H9 (cell line): ENCODE measurements around the gene KIAA1614. TPM values are rescaled to one million over a fixed set of nuclear protein-coding genes. Genes with fewer than 3 reads are reported as not detected.

Experiments used
- DNase-seq: peaks from one replicate; pipeline ENCODE4 v3.0.0-alpha.2; 2017
- H2AFZ ChIP-seq: one replicate; pipeline ENCODE4 v1.6.1; 2013; ENCODE audit warnings: mild to moderate bottlenecking, low read length, control low read depth, moderate library complexity
- H2AK5ac ChIP-seq: 2 replicates; pipeline ENCODE4 v1.6.1; 2013; ENCODE audit warnings: low read length, control low read depth, mixed read lengths; ENCODE audit not compliant: insufficient read length
- H2BK120ac ChIP-seq: one replicate; pipeline ENCODE4 v1.6.1; 2013; ENCODE audit warnings: low read depth, mild to moderate bottlenecking, low read length, control low read depth, inconsistent platforms; ENCODE audit not compliant: poor library complexity, severe bottlenecking
- H2BK12ac ChIP-seq: 2 replicates; pipeline ENCODE4 v1.6.1; 2013; ENCODE audit warnings: low read length, control low read depth, mixed read lengths, low read depth; ENCODE audit not compliant: insufficient read length
- H2BK15ac ChIP-seq: 2 replicates; pipeline ENCODE4 v1.6.1; 2013; ENCODE audit warnings: low read depth, low read length, control low read depth
- H2BK20ac ChIP-seq: one replicate; pipeline ENCODE4 v1.6.1; 2013; ENCODE audit warnings: low read depth, mild to moderate bottlenecking, low read length, control low read depth, inconsistent platforms; ENCODE audit not compliant: poor library complexity, severe bottlenecking
- H2BK5ac ChIP-seq: 2 replicates; pipeline ENCODE4 v1.6.1; 2013; ENCODE audit warnings: low read length, control low read depth, mixed read lengths; ENCODE audit not compliant: insufficient read length
- H3K14ac ChIP-seq: 2 replicates; pipeline ENCODE4 v1.6.1; 2013; ENCODE audit warnings: low read length, control low read depth; ENCODE audit not compliant: insufficient read depth
- H3K18ac ChIP-seq: 2 replicates; pipeline ENCODE4 v1.6.1; 2013; ENCODE audit warnings: low read depth, mild to moderate bottlenecking, mixed read lengths, low read length, control low read depth; ENCODE audit not compliant: insufficient read length
- H3K23ac ChIP-seq: 2 replicates; pipeline ENCODE4 v1.6.1; 2013; ENCODE audit warnings: low read length, control low read depth, mixed read lengths, low read depth; ENCODE audit not compliant: insufficient read length
- H3K23me2 ChIP-seq: 2 replicates; pipeline ENCODE4 v1.6.1; 2013; ENCODE audit warnings: low read depth, mild to moderate bottlenecking, mixed read lengths, low read length, control low read depth; ENCODE audit not compliant: insufficient read length, poor library complexity, severe bottlenecking
- H3K27ac ChIP-seq: 2 replicates; pipeline ENCODE4 v1.5.1; 2013; ENCODE audit warnings: low read length, control low read depth, mixed read lengths, low read depth; ENCODE audit not compliant: insufficient read length
- H3K27me3 ChIP-seq: 2 replicates; pipeline ENCODE4 v1.6.1; 2013; ENCODE audit warnings: low read length, control low read depth, inconsistent platforms; ENCODE audit not compliant: insufficient read depth
- H3K4ac ChIP-seq: 2 replicates; pipeline ENCODE4 v1.6.1; 2013; ENCODE audit warnings: low read depth, mild to moderate bottlenecking, control low read depth, inconsistent platforms, low read length, moderate library complexity
- H3K4me1 ChIP-seq: 2 replicates; pipeline ENCODE4 v1.6.1; 2013; ENCODE audit warnings: low read length, control low read depth, inconsistent platforms; ENCODE audit not compliant: insufficient read depth
- H3K4me2 ChIP-seq: 2 replicates; pipeline ENCODE4 v1.6.1; 2013; ENCODE audit warnings: low read length, control low read depth, mixed read lengths; ENCODE audit not compliant: insufficient read length, insufficient read depth
- H3K56ac ChIP-seq: 2 replicates; pipeline ENCODE4 v1.6.1; 2013; ENCODE audit warnings: low read depth, mild to moderate bottlenecking, mixed read lengths, low read length, control low read depth; ENCODE audit not compliant: insufficient read length
- H3K79me1 ChIP-seq: 2 replicates; pipeline ENCODE4 v1.6.1; 2013; ENCODE audit warnings: low read depth, mild to moderate bottlenecking, moderate library complexity, low read length, control low read depth, inconsistent platforms; ENCODE audit not compliant: insufficient read depth, poor library complexity, severe bottlenecking
- H3K79me2 ChIP-seq: 2 replicates; pipeline ENCODE4 v1.6.1; 2013; ENCODE audit warnings: low read length, control low read depth, inconsistent platforms; ENCODE audit not compliant: insufficient read depth
- H3K9ac ChIP-seq: 2 replicates; pipeline ENCODE4 v1.6.1; 2013; ENCODE audit warnings: low read length, control low read depth, mixed read lengths; ENCODE audit not compliant: insufficient read length; ENCODE audit errors: extremely low read depth
- H3K9me3 ChIP-seq: one replicate; pipeline ENCODE4 v1.6.1; 2013; ENCODE audit warnings: low read depth, low read length, inconsistent platforms; ENCODE audit not compliant: control insufficient read depth
- H3T11ph ChIP-seq: one replicate; pipeline ENCODE4 v1.6.1; 2013; ENCODE audit warnings: mild to moderate bottlenecking, low read length, control low read depth, inconsistent platforms
- H4K20me1 ChIP-seq: one replicate; pipeline ENCODE4 v1.6.1; 2013; ENCODE audit not compliant: control insufficient read depth, insufficient read length, insufficient read depth
- H4K5ac ChIP-seq: 2 replicates; pipeline ENCODE4 v1.6.1; 2013; ENCODE audit warnings: low read depth, mild to moderate bottlenecking, mixed read lengths, low read length, control low read depth; ENCODE audit not compliant: insufficient read length
- H4K8ac ChIP-seq: replicated peaks from 2 replicates; pipeline ENCODE4 v1.6.1; 2013; ENCODE audit warnings: low read length, control low read depth, mixed read lengths, low read depth; ENCODE audit not compliant: insufficient read length
- H4K91ac ChIP-seq: 2 replicates; pipeline ENCODE4 v1.6.1; 2013; ENCODE audit warnings: low read depth, mild to moderate bottlenecking, moderate library complexity, mixed read lengths, low read length, control low read depth; ENCODE audit not compliant: insufficient read length
- H3K27ac Mint-ChIP-seq, 3 experiments: 2 replicates in 2 of 3; 3 replicates in 1 of 3; pipeline ENCODE4 v1.8.0; 2020 to 2021; ENCODE audit warnings: mixed read lengths in 3 of 3, mild to moderate bottlenecking in 1 of 3, moderate library complexity in 1 of 3
- H3K27me3 Mint-ChIP-seq: 2 replicates; pipeline ENCODE4 v1.8.0; 2021; ENCODE audit warnings: low read depth, mild to moderate bottlenecking, moderate library complexity, mixed read lengths
- H3K36me3 Mint-ChIP-seq, 3 experiments: 2 replicates in 2 of 3; 3 replicates in 1 of 3; pipeline ENCODE4 v1.8.0; 2020 to 2021; ENCODE audit warnings: low read depth in 3 of 3, mixed read lengths in 3 of 3; ENCODE audit not compliant: insufficient read depth in 1 of 3
- H3K4me1 Mint-ChIP-seq, 2 experiments: 2 replicates each; pipeline ENCODE4 v1.8.0; 2020; ENCODE audit warnings: mixed read lengths in 2 of 2
- H3K4me3 Mint-ChIP-seq, 2 experiments: 2 replicates in 1 of 2; 3 replicates in 1 of 2; pipeline ENCODE4 v1.8.0; 2020 to 2021; ENCODE audit warnings: mild to moderate bottlenecking in 2 of 2, mixed read lengths in 2 of 2, moderate library complexity in 1 of 2
- H3K9me3 Mint-ChIP-seq, 2 experiments: 2 replicates in 1 of 2; 3 replicates in 1 of 2; pipeline ENCODE4 v1.8.0; 2020; ENCODE audit warnings: mild to moderate bottlenecking in 2 of 2, mixed read lengths in 2 of 2, moderate library complexity in 1 of 2
- CTCF ChIP-seq: fragments of 200-600 bp; sonication (generic); conservative IDR thresholded peaks from 3 replicates; pipeline ENCODE4 v1.8.0; 2021; ENCODE audit warnings: antibody characterized with exemption, mild to moderate bottlenecking
- WGBS: extraction: QIAGEN DNeasy Blood & Tissue Kit; methylation state at CpG from one replicate; pipeline ENCODE4 v1.1.7; 2013; ENCODE audit warnings: missing lambda C conversion rate, low lambda C conversion rate, mixed read lengths; ENCODE audit not compliant: insufficient read length; ENCODE audit errors: extremely low coverage; 5-methylcytosine and 5-hydroxymethylcytosine counted together
- total RNA-seq: library from RNA; stranded (reverse); gene quantifications from 2 replicates; pipeline ENCODE4 v1.2.1, GENCODE V29; 2021

Gene KIAA1614
- total RNA-seq, 1 experiment from 2014 or later, result 1.3 TPM

GRCh38 chr1:180917306-180918065 lies 4.8 kb downstream of the KIAA1614 start:
- Histone ChIP-seq H2BK15ac (no peak overlapping the region), H3K79me2 (no peaks in the 10 kb centered on the region), H3K23ac (no peak overlapping the region), H2BK5ac (no peak overlapping the region), H3K9me3 (no peaks in the 10 kb centered on the region), H3K18ac (no peak overlapping the region), H3K23me2 (no peaks in the 10 kb centered on the region), H2AFZ (no peak overlapping the region), H3K27me3 (no peaks in the 10 kb centered on the region), H3K4ac (no peak overlapping the region), H4K20me1 (no peaks in the 10 kb centered on the region), H3K14ac (no peak overlapping the region), H4K5ac (no peak overlapping the region), H2AK5ac (no peak overlapping the region), H3K9ac (no peak overlapping the region), H4K8ac (no peak overlapping the region), H3K27ac (no peak overlapping the region), H3K56ac (no peak overlapping the region), H3K79me1 (no peaks in the 10 kb centered on the region), H3T11ph (no peak overlapping the region), H2BK120ac (no peak overlapping the region), H2BK12ac (no peak overlapping the region), H2BK20ac (no peak overlapping the region), H4K91ac (no peak overlapping the region), H3K4me2 (no peak overlapping the region), H3K4me1 (peaks cover 1% of the 10 kb centered on the region; the same call in 1 of the 2 replicates)
- H3K27ac Mint-ChIP-seq, result peak overlapping the region in 1 of 3 experiments; percentile 87; a peak in 1 of 7 replicates
- DNase-seq, result peak; percentile 56
- no peaks in the 10 kb centered on the region for H3K9me3 Mint-ChIP-seq
- no peak overlapping the region for H3K4me3 Mint-ChIP-seq
- peaks cover 23 to 43% of the 10 kb centered on the region in 2 experiments for H3K4me1 Mint-ChIP-seq
- H3K36me3 Mint-ChIP-seq, result peaks cover 0 to 5% (median 0%) of the 10 kb centered on the region in 3 experiments; a peak in 2 of 7 replicates
- TF ChIP-seq CTCF, result peak; percentile 47; the same call in 2 of the 3 replicates
- WGBS, result no CpG with 5 or more reads among the region's 12 CpGs
- peaks cover 11% of the 10 kb centered on the region for H3K27me3 Mint-ChIP-seq
